IMR-90 (cell line): ENCODE results near the gene IQCB1. TPM values are rescaled to one million over a fixed set of nuclear protein-coding genes. Genes with fewer than 3 reads are reported as not detected.

Experiments
- ATAC-seq: fragments of 200-7000 bp; cut with Tn5 transposase; 2 replicates; pipeline ENCODE4 v1.9.1; 2020; ENCODE audit warnings: low read depth, mild to moderate bottlenecking, moderate library complexity
- BruUV-seq: library from RNA; stranded (reverse); fragments of 400-500 nt; replicated peaks from 2 replicates; lab custom pipeline; 2021; lab: Mats Ljungman, UMichigan
- CTCF ChIA-PET: fragments of 300-600 bp; formaldehyde crosslinking; extraction: SDS; loops from one replicate; lab custom pipeline; 2021; ENCODE audit warnings: antibody characterized with exemption; lab: Yijun Ruan, JAX
- POLR2A ChIA-PET: fragments of 300-600 bp; sonication (Branson Sonifier 250); formaldehyde crosslinking; loops from one replicate; lab custom pipeline; 2022; ENCODE audit warnings: antibody characterized with exemption; ENCODE audit not compliant: unreplicated experiment; lab: Charles Lee
- DNase-seq: peaks from one replicate; pipeline ENCODE4 v3.0.0; 2013
- H2AFZ ChIP-seq: replicated peaks from 2 replicates; pipeline ENCODE3; 2013; ENCODE audit warnings: low read length, mild to moderate bottlenecking; ENCODE audit not compliant: poor library complexity
- H2AK5ac ChIP-seq: 2 replicates; pipeline ENCODE4 v1.6.1; 2013; ENCODE audit warnings: low read depth, low read length, inconsistent platforms
- H2AK9ac ChIP-seq: replicated peaks from 2 replicates; pipeline ENCODE3; 2013; ENCODE audit warnings: mild to moderate bottlenecking, low read depth, low read length, moderate library complexity; ENCODE audit not compliant: poor library complexity
- H2BK120ac ChIP-seq: 2 replicates; pipeline ENCODE4 v1.6.1; 2013; ENCODE audit warnings: low read depth, low read length, inconsistent platforms
- H2BK15ac ChIP-seq: 3 replicates; pipeline ENCODE4 v1.6.1; 2013; ENCODE audit warnings: low read depth, low read length, inconsistent platforms
- H2BK20ac ChIP-seq: 2 replicates; pipeline ENCODE4 v1.6.1; 2013; ENCODE audit warnings: low read depth, mild to moderate bottlenecking, inconsistent platforms, low read length, moderate library complexity
- H2BK5ac ChIP-seq: 2 replicates; pipeline ENCODE4 v1.6.1; 2013; ENCODE audit warnings: mild to moderate bottlenecking, low read depth, low read length, inconsistent platforms; ENCODE audit not compliant: poor library complexity, severe bottlenecking
- H3K14ac ChIP-seq: replicated peaks from 2 replicates; pipeline ENCODE4 v1.6.1; 2013; ENCODE audit warnings: low read depth, low read length, inconsistent platforms
- H3K18ac ChIP-seq: 2 replicates; pipeline ENCODE4 v1.6.1; 2013; ENCODE audit warnings: low read depth, low read length, control low read depth
- H3K23ac ChIP-seq: 2 replicates; pipeline ENCODE4 v1.6.1; 2013; ENCODE audit warnings: low read depth, low read length, inconsistent platforms
- H3K27ac ChIP-seq: 2 replicates; pipeline ENCODE4 v1.5.1; 2013; ENCODE audit warnings: mild to moderate bottlenecking, control low read depth, low read length; ENCODE audit not compliant: insufficient read depth
- H3K27me3 ChIP-seq: 2 replicates; pipeline ENCODE4 v1.6.1; 2013; ENCODE audit warnings: low read length; ENCODE audit not compliant: control insufficient read depth, insufficient read depth
- H3K36me3 ChIP-seq: 2 replicates; pipeline ENCODE4 v1.6.1; 2013; ENCODE audit warnings: low read length, mixed read lengths; ENCODE audit not compliant: control insufficient read depth, insufficient read depth
- H3K4ac ChIP-seq: 2 replicates; pipeline ENCODE4 v1.6.1; 2013; ENCODE audit warnings: low read depth, low read length, inconsistent platforms
- H3K4me1 ChIP-seq: 2 replicates; pipeline ENCODE4 v1.6.1; 2013; ENCODE audit warnings: low read length, mixed read lengths; ENCODE audit not compliant: control insufficient read depth, insufficient read depth
- H3K4me2 ChIP-seq: 2 replicates; pipeline ENCODE4 v1.6.1; 2013; ENCODE audit warnings: low read depth, mild to moderate bottlenecking, control low read depth, low read length, moderate library complexity
- H3K4me3 ChIP-seq: 2 replicates; pipeline ENCODE4 v1.5.1; 2013; ENCODE audit warnings: low read depth, mild to moderate bottlenecking, control low read depth, low read length, moderate library complexity; ENCODE audit not compliant: insufficient read depth
- H3K56ac ChIP-seq: 2 replicates; pipeline ENCODE4 v1.6.1; 2013; ENCODE audit warnings: low read length, inconsistent platforms; ENCODE audit not compliant: insufficient read depth; ENCODE audit errors: extremely low read depth
- H3K79me1 ChIP-seq, 2 experiments: 2 replicates each; pipeline ENCODE4 v1.6.1; 2013; ENCODE audit warnings: low read length in 2 of 2, inconsistent platforms in 1 of 2, low read depth in 1 of 2
- H3K9ac ChIP-seq: 2 replicates; pipeline ENCODE4 v1.6.1; 2013; ENCODE audit warnings: low read depth, low read length, control low read depth
- H3K9me1 ChIP-seq: 2 replicates; pipeline ENCODE4 v1.6.1; 2013; ENCODE audit warnings: low read length, inconsistent platforms; ENCODE audit not compliant: insufficient read depth
- H3K9me3 ChIP-seq: 2 replicates; pipeline ENCODE4 v1.6.1; 2013; ENCODE audit warnings: low read length; ENCODE audit not compliant: control insufficient read depth, insufficient read depth
- H4K20me1 ChIP-seq: 2 replicates; pipeline ENCODE4 v1.6.1; 2013; ENCODE audit warnings: low read length, inconsistent platforms; ENCODE audit not compliant: insufficient read depth
- H4K5ac ChIP-seq: 2 replicates; pipeline ENCODE4 v1.6.1; 2013; ENCODE audit warnings: mild to moderate bottlenecking, low read depth, low read length, control low read depth
- H4K8ac ChIP-seq, 2 experiments: 2 replicates each; pipeline ENCODE4 v1.6.1; 2013; ENCODE audit warnings: low read depth in 2 of 2, low read length in 2 of 2, control low read depth in 1 of 2, inconsistent platforms in 1 of 2
- H4K91ac ChIP-seq: 2 replicates; pipeline ENCODE4 v1.6.1; 2013; ENCODE audit warnings: low read depth, low read length, inconsistent platforms; ENCODE audit not compliant: insufficient read depth
- CHD1 ChIP-seq: IDR thresholded peaks from 2 replicates; pipeline ENCODE4 v1.6.1; 2012; ENCODE audit warnings: low read depth, low read length, improper control_type of control experiment
- MAZ ChIP-seq: IDR thresholded peaks from 2 replicates; pipeline ENCODE4 v1.6.1; 2012; ENCODE audit warnings: low read depth, mild to moderate bottlenecking, low read length, improper control_type of control experiment, moderate library complexity, borderline replicate concordance
- MXI1 ChIP-seq: IDR thresholded peaks from 2 replicates; pipeline ENCODE4 v1.6.1; 2012; ENCODE audit warnings: low read depth, mild to moderate bottlenecking, low read length, moderate library complexity, borderline replicate concordance
- RAD21 ChIP-seq: IDR thresholded peaks from 2 replicates; pipeline ENCODE4 v1.6.1; 2012; ENCODE audit warnings: low read length, improper control_type of control experiment
- RCOR1 ChIP-seq: IDR thresholded peaks from 2 replicates; pipeline ENCODE4 v1.6.1; 2012; ENCODE audit warnings: mild to moderate bottlenecking, low read length, improper control_type of control experiment; ENCODE audit not compliant: insufficient replicate concordance
- RFX5 ChIP-seq: IDR thresholded peaks from 2 replicates; pipeline ENCODE4 v1.8.0; 2012; ENCODE audit warnings: low read depth, mild to moderate bottlenecking, low read length, moderate library complexity
- SMC3 ChIP-seq: fragments of 150-350 bp; IDR thresholded peaks from 2 replicates; pipeline ENCODE4 v1.6.1; 2016; ENCODE audit warnings: low read depth, mild to moderate bottlenecking, antibody characterized with exemption, low read length, moderate library complexity
- WGBS, 2 experiments: methylation state at CpG; one replicate each; pipeline versions ENCODE4 v1.1.5 to v1.1.7; 2013; ENCODE audit warnings: missing lambda C conversion rate in 2 of 2; ENCODE audit not compliant: insufficient read length in 1 of 2; ENCODE audit errors: extremely low coverage in 2 of 2; 5-methylcytosine and 5-hydroxymethylcytosine counted together
- dilution Hi-C: fragments of 300-500 bp; cut with HindIII; formaldehyde crosslinking; loops from one replicate; pipeline ENCODE4 v1.14.3; 2018; ENCODE audit warnings: low sequenced_read_pairs; ENCODE audit not compliant: unreplicated experiment
- in situ Hi-C: fragments of 300-500 bp; cut with MboI; formaldehyde crosslinking; loops from 3 replicates; pipeline ENCODE4 v1.14.3; 2019; ENCODE audit warnings: low sequenced_read_pairs, inconsistent platforms, mixed read lengths
- intact Hi-C: fragments of 100-400 bp; cut with micrococcal nuclease; formaldehyde crosslinking; loops from 2 replicates; pipeline ENCODE4 v1.10.0; 2022
- polyA plus RNA-seq, 3 experiments: library from polyadenylated mRNA; depleted of rRNA; stranded (reverse); fragments of >200 nt; gene quantifications; 2 replicates each; pipeline ENCODE4 v1.2.3, GENCODE V29; 2012; ENCODE audit warnings: low replicate concordance in 1 of 3
- total RNA-seq: library from RNA; depleted of rRNA; stranded (reverse); fragments of >200 nt; gene quantifications from 2 replicates; pipeline ENCODE4 v1.2.3, GENCODE V29; 2012
- TF ChIP-seq, protein P1 (sequence below): fragments of 150-350 bp; IDR thresholded peaks from 2 replicates; pipeline ENCODE4 v1.6.1; 2017; ENCODE audit warnings: mild to moderate bottlenecking, antibody characterized with exemption, low read length, low read depth

Gene IQCB1
- total and polyA plus RNA-seq, 2 of the 4 experiments (the other 2 are of a cell fraction) = 13.5 to 18.3 TPM

DNA sequence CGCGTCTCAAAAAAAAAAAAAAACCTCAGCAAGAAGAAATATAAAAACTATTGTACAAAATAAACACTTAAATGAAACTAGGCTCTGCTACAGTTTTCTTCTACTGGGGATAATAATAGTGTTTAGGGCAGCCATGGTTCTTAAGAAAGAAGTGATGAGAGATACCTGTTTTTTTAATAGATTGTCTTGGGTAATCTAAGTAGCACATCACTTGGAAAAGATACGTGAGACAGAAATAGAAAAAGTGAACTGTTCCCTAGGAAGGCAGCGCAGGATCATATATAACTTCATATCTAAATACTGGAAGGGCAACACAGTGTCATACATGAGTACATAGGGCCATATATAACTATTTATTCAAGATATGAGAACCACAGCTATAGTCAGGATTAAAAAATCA, 97.2 kb downstream of the IQCB1 start:
- no peaks in the 10 kb centered on the region for H3K9me3 ChIP-seq
- no CpG with 5 or more reads among the region's 4 CpGs for WGBS, 2 experiments
- ATAC-seq = no peak
- H3K14ac ChIP-seq = no peak overlapping the region
- no peak overlapping the region for H3K4ac ChIP-seq
- H2BK120ac ChIP-seq = no peak overlapping the region
- TF ChIP-seq, protein P1, sequence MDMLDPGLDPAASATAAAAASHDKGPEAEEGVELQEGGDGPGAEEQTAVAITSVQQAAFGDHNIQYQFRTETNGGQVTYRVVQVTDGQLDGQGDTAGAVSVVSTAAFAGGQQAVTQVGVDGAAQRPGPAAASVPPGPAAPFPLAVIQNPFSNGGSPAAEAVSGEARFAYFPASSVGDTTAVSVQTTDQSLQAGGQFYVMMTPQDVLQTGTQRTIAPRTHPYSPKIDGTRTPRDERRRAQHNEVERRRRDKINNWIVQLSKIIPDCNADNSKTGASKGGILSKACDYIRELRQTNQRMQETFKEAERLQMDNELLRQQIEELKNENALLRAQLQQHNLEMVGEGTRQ = no peak
- TF ChIP-seq MXI1 (no peak), RAD21 (no peak), MAZ (no peak), RFX5 (no peak), CHD1 (no peak), RCOR1 (no peak), SMC3 (no peak)
- BruUV-seq = no TSS peak
- H3K18ac ChIP-seq = no peak overlapping the region
- H4K20me1 ChIP-seq = peaks cover 26% of the 10 kb centered on the region; the same call in 1 of the 2 replicates
- peaks cover 2% of the 10 kb centered on the region; the same call in 1 of the 2 replicates for H3K9me1 ChIP-seq
- peaks cover 2% of the 10 kb centered on the region; the same call in 1 of the 2 replicates for H3K36me3 ChIP-seq
- no peak overlapping the region for H4K91ac ChIP-seq
- no peak for DNase-seq
- in situ Hi-C loops = no loop called here
- H2AFZ ChIP-seq = no peak overlapping the region
- H2AK9ac ChIP-seq = no peak overlapping the region
- no peak overlapping the region for H3K9ac ChIP-seq
- H2AK5ac ChIP-seq = no peak overlapping the region
- POLR2A ChIA-PET = no interaction called here
- H2BK5ac ChIP-seq = no peak overlapping the region
- H3K4me3 ChIP-seq = no peak overlapping the region
- no peak overlapping the region for H2BK20ac ChIP-seq
- peaks cover 18 to 32% of the 10 kb centered on the region in 2 experiments for H3K79me1 ChIP-seq
- H4K5ac ChIP-seq = no peak overlapping the region
- H4K8ac ChIP-seq = no peak overlapping the region
- no peak overlapping the region for H2BK15ac ChIP-seq
- dilution Hi-C loops = no loop called here
- H3K4me1 ChIP-seq = no peaks in the 10 kb centered on the region; the same call in 1 of the 2 replicates
- H3K23ac ChIP-seq = no peak overlapping the region
- intact Hi-C loops = no loop called here
- no peak overlapping the region for H3K4me2 ChIP-seq
- H3K56ac ChIP-seq = no peak overlapping the region
- no peaks in the 10 kb centered on the region for H3K27me3 ChIP-seq
- H3K27ac ChIP-seq = no peak overlapping the region
- CTCF ChIA-PET = no interaction called here
